ENCODE measurements around the gene ATP6V1E1.

GRCh38 chr22:17601031-17601430, 27.5 kb downstream of the ATP6V1E1 start:
- TF ChIP-seq CTCF (conservative IDR thresholded peaks at IDR 0.05; ENCODE audit: low read length) (no peak), EZH2phosphoT487 (IDR thresholded peaks at IDR 0.05; ENCODE audit: borderline replicate concordance) (no peak)

All from Loucy (cell line).